Spinal cord (tissue), 10 donors: ENCODE measurements around the gene HNRNPU. TPM values are rescaled to one million over a fixed set of nuclear protein-coding genes. Genes with fewer than 3 reads are reported as not detected.

ENCODE experiments used
- DNase-seq, 6 donors: peaks; one replicate each; pipeline versions ENCODE4 v3.0.0 to v3.0.0-alpha.2; 2013 to 2015; ENCODE audit warnings: low spot score in 6 of 6, low read depth in 4 of 6
- H3K27ac ChIP-seq: one replicate; pipeline ENCODE4 v1.5.1; 2013; ENCODE audit warnings: low read depth, low read length, control low read depth
- H3K27me3 ChIP-seq: one replicate; pipeline ENCODE4 v1.6.1; 2013; ENCODE audit warnings: low read length; ENCODE audit not compliant: control insufficient read depth, insufficient read depth
- H3K36me3 ChIP-seq: one replicate; pipeline ENCODE4 v1.6.1; 2013; ENCODE audit warnings: low read length; ENCODE audit not compliant: control insufficient read depth, insufficient read depth
- H3K4me1 ChIP-seq: one replicate; pipeline ENCODE4 v1.6.1; 2013; ENCODE audit warnings: low read length; ENCODE audit not compliant: control insufficient read depth, insufficient read depth
- H3K4me3 ChIP-seq: one replicate; pipeline ENCODE4 v1.5.1; 2013; ENCODE audit warnings: low read depth, low read length, control low read depth
- H3K9me3 ChIP-seq: one replicate; pipeline ENCODE4 v1.6.1; 2013; ENCODE audit warnings: low read length; ENCODE audit not compliant: control insufficient read depth, insufficient read depth
- WGBS: methylation state at CpG from one replicate; pipeline ENCODE4 v1.1.5; 2013; ENCODE audit warnings: missing lambda C conversion rate; ENCODE audit not compliant: insufficient coverage; 5-methylcytosine and 5-hydroxymethylcytosine counted together
- polyA plus RNA-seq, 2 donors: library from polyadenylated mRNA; unstranded; fragments of 120-200 nt; gene quantifications; one replicate each; pipeline ENCODE4 v1.2.1, GENCODE V29; 2013; ENCODE audit not compliant: insufficient read length in 2 of 2
- total RNA-seq, 2 donors: library from RNA; depleted of rRNA in 1 of 2; stranded (reverse); fragments of 120-200 nt in 1 of 2; fragments of >200 nt in 1 of 2; gene quantifications; one replicate each; pipeline versions ENCODE4 v1.2.3 to v1.2.4, GENCODE V29; 2013 to 2014
- donor health status: healthy.

HNRNPU gene
- total and polyA plus RNA-seq, 4 donors = 271 to 445 (median 364) TPM

GRCh38 chr1:244881552-244882280 is 17.4 kb upstream of the HNRNPU start:
- 41% methylated on average over 8 of the region's 11 CpGs for WGBS
- Histone ChIP-seq H3K4me3 (no peak overlapping the region), H3K4me1 (no peaks in the 10 kb centered on the region), H3K36me3 (no peaks in the 10 kb centered on the region), H3K9me3 (no peaks in the 10 kb centered on the region), H3K27ac (no peak overlapping the region), H3K27me3 (no peaks in the 10 kb centered on the region)
- no peak for DNase-seq

GRCh38 chr1:244878681-244879080 is 14.3 kb upstream of the HNRNPU start:
- Histone ChIP-seq H3K27me3 (no peaks in the 10 kb centered on the region), H3K4me1 (no peaks in the 10 kb centered on the region), H3K27ac (no peak overlapping the region), H3K36me3 (no peaks in the 10 kb centered on the region), H3K9me3 (no peaks in the 10 kb centered on the region), H3K4me3 (no peak overlapping the region)
- no peak for DNase-seq
- WGBS = 92% methylated on average over 3 of the region's 5 CpGs

DNA sequence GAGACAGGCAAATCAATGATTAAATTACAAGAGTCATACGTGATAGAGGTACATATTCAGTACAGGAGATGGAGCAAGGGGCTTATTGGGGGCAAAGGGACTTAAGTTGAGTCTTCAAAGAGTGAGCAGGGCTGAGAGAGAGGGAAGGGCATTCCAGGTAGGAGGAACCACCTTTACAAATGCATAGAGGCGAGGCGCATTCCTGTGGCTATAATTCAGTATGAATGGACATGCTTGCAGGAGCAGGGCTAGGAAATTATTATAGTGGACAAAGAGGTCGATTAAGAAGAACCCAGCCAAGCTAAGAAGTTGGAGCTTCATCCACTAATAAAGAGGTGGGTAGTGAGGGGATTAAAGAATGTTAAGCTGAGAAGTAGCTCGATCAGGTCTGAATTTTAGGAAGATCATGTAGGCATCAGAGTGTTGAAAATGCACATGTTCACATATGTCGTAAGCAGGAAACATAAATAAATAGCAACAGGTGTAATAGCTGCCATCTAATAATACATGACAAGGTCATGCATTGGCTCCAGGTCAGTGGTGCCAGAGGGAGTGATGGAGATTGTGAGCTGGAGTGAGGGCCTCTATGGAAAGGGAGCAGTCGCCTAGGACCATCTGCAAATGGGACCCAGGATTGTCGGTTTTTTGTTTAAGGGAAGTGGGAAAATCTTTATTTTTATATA is 12.0 kb upstream of the HNRNPU start:
- no peak overlapping the region for H3K27ac ChIP-seq
- H3K4me1 ChIP-seq = no peaks in the 10 kb centered on the region
- H3K27me3 ChIP-seq = no peaks in the 10 kb centered on the region
- no peak overlapping the region for H3K4me3 ChIP-seq
- WGBS = 100% methylated on average over 3 of the region's 8 CpGs
- no peak for DNase-seq
- no peaks in the 10 kb centered on the region for H3K36me3 ChIP-seq
- H3K9me3 ChIP-seq = no peaks in the 10 kb centered on the region

DNA sequence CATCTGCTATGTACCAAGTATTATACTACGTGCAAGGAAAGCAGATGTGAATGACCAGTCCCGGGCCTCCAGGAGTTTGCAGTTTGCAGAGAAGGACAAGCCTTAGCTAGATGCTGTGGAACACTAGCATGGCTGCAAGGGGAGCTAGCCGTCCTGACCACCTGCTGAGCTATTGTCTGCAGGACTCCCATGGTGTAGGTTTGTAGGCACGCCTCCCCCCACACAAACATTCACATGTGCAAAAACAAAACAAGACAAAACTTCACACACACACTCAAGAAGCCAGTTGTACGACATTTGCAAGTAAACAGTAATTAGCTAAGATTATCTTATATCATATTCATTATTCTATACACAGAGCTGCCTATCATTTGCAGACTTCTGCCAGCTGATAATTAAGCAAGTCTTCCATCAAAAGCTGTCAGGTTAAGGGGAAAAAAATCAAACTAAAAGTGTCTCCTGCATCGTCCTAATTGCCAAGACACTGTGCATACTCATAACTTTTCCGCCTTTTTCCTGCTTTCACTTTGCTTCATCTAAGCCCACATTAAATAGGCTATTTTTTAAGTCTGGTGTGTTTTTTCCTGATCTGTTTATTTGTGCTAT is 10.7 kb upstream of the HNRNPU start:
- no peaks in the 10 kb centered on the region for H3K27me3 ChIP-seq
- no peaks in the 10 kb centered on the region for H3K4me1 ChIP-seq
- H3K27ac ChIP-seq = no peak overlapping the region
- H3K4me3 ChIP-seq = no peak overlapping the region
- H3K9me3 ChIP-seq = no peaks in the 10 kb centered on the region
- DNase-seq = no peak
- WGBS = 28% methylated on average over 3 of the region's 7 CpGs
- H3K36me3 ChIP-seq = no peaks in the 10 kb centered on the region

- no CpG with 5 or more reads among the region's 4 CpGs for WGBS
- Histone ChIP-seq H3K27me3 (no peaks in the 10 kb centered on the region), H3K9me3 (no peaks in the 10 kb centered on the region), H3K36me3 (no peaks in the 10 kb centered on the region), H3K4me3 (no peak overlapping the region), H3K4me1 (no peaks in the 10 kb centered on the region), H3K27ac (no peak overlapping the region)
- no peak for DNase-seq
These were observed 5.6 kb upstream of the HNRNPU start for GRCh38 chr1:244869950-244870349.

GRCh38 chr1:244869364-244869827 is 5.1 kb upstream of the HNRNPU start:
- Histone ChIP-seq H3K36me3 (no peaks in the 10 kb centered on the region), H3K27me3 (no peaks in the 10 kb centered on the region), H3K4me3 (no peak overlapping the region), H3K4me1 (no peaks in the 10 kb centered on the region), H3K9me3 (no peaks in the 10 kb centered on the region), H3K27ac (no peak overlapping the region)
- WGBS = 97% methylated on average over 9 of the region's 12 CpGs
- DNase-seq = no peak

- 76% methylated on average over 8 of the region's 23 CpGs for WGBS
- no peak overlapping the region for H3K4me3 ChIP-seq
- H3K4me1 ChIP-seq = no peaks in the 10 kb centered on the region
- H3K36me3 ChIP-seq = no peaks in the 10 kb centered on the region
- DNase-seq = no peak
- H3K27ac ChIP-seq = no peak overlapping the region
- no peaks in the 10 kb centered on the region for H3K9me3 ChIP-seq
- H3K27me3 ChIP-seq = no peaks in the 10 kb centered on the region
These were observed 4.4 kb upstream of the HNRNPU start for GRCh38 chr1:244868484-244869363.

GRCh38 chr1:244866355-244866754 is 2.0 kb upstream of the HNRNPU start:
- H3K4me3 ChIP-seq = no peak overlapping the region
- peak overlapping the region; percentile 100 for H3K27ac ChIP-seq
- no peaks in the 10 kb centered on the region for H3K4me1 ChIP-seq
- no CpG with 5 or more reads among the region's 1 CpG for WGBS
- H3K9me3 ChIP-seq = no peaks in the 10 kb centered on the region
- no peaks in the 10 kb centered on the region for H3K36me3 ChIP-seq
- no peak for DNase-seq
- no peaks in the 10 kb centered on the region for H3K27me3 ChIP-seq

DNA sequence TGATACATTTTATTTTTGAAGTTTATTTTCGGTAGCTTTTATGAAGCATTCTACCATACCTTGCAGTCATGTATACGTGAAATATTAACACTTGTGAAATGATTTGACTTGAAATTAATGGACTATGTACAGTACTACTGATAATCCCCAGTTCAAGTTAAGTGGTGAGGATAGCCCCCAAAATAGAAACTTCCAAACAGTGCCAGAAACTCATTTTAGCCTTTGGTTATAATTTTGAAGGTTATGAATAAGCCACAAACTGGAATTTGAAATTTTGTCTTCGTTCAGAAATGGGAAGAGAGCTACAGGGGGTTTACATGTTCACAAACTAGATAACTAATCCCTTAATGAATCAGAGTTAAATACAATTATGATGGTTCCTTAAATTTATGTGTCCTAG is 1.5 kb upstream of the HNRNPU start:
- no peak overlapping the region for H3K4me3 ChIP-seq
- H3K27me3 ChIP-seq = no peaks in the 10 kb centered on the region
- peak overlapping the region; percentile 100 for H3K27ac ChIP-seq
- H3K4me1 ChIP-seq = no peaks in the 10 kb centered on the region
- no peaks in the 10 kb centered on the region for H3K9me3 ChIP-seq
- H3K36me3 ChIP-seq = no peaks in the 10 kb centered on the region
- no peak for DNase-seq
- no CpG with 5 or more reads among the region's 3 CpGs for WGBS
